GM19025 (cell line): Measurements from ENCODE around the gene MED26.
"Not testable (repeated sequence)": the region's sequence is repeated elsewhere in the genome, so short reads cannot be mapped to it uniquely, and the experiment has no call there.

Experiments used
- ATAC-seq: cut with Tn5 transposase; IDR thresholded peaks from one replicate; pipeline ENCODE4 v1.9.1; 2021; ENCODE audit warnings: mild to moderate bottlenecking, low read depth, moderate library complexity; ENCODE audit not compliant: unreplicated experiment

The MED26 gene

GRCh38 chr19:16577531-16577985, 50.4 kb downstream of the MED26 start:
- ATAC-seq: no peak

GRCh38 chr19:16576690-16577530, 51.1 kb downstream of the MED26 start:
- no peak for ATAC-seq

GRCh38 chr19:16575861-16576689, 51.9 kb downstream of the MED26 start:
- no peak for ATAC-seq

GRCh38 chr19:16575282-16575681, 52.7 kb downstream of the MED26 start:
- no peak for ATAC-seq

- no peak for ATAC-seq
Measured at GRCh38 chr19:16573925-16574324, 54.1 kb downstream of the MED26 start.

- ATAC-seq: no peak
Measured at GRCh38 chr19:16573296-16573695, 54.7 kb downstream of the MED26 start.

GRCh38 chr19:16572332-16573211, 55.4 kb downstream of the MED26 start, which contains the start of gene SLC35E1:
TSS of gene SLC35E1 (minus strand) at chr19:16572415. CDS start at chr19:16572364, 51 bp downstream.
- ATAC-seq: peak; percentile 87

- ATAC-seq: peak; percentile 29
Measured at GRCh38 chr19:16571822-16572331, 56.1 kb downstream of the MED26 start.

- ATAC-seq: no peak
Measured at GRCh38 chr19:16571283-16571682, 56.7 kb downstream of the MED26 start.

GRCh38 chr19:16569609-16570320, 58.2 kb downstream of the MED26 start:
- no peak for ATAC-seq

- ATAC-seq: no peak
Measured at GRCh38 chr19:16566702-16567101, 61.3 kb downstream of the MED26 start.

GRCh38 chr19:16566161-16566560, 61.8 kb downstream of the MED26 start:
- no peak for ATAC-seq

GRCh38 chr19:16564842-16565241, 63.2 kb downstream of the MED26 start:
- ATAC-seq: no peak

GRCh38 chr19:16562608-16563025, 65.4 kb downstream of the MED26 start:
- ATAC-seq: no peak

- no peak for ATAC-seq
Measured at GRCh38 chr19:16561382-16561781, 66.6 kb downstream of the MED26 start.

GRCh38 chr19:16559780-16560276, 68.2 kb downstream of the MED26 start:
- no peak for ATAC-seq

GRCh38 chr19:16554776-16555175, 73.2 kb downstream of the MED26 start:
- no peak for ATAC-seq

- ATAC-seq: not testable (repeated sequence)
Measured at GRCh38 chr19:16551902-16552301, 76.1 kb downstream of the MED26 start.

GRCh38 chr19:16548956-16549355, 79.0 kb downstream of the MED26 start:
- no peak for ATAC-seq
